Measurements from ENCODE around the gene RALBP1. TPM values are rescaled to one million over a fixed set of nuclear protein-coding genes. Genes with fewer than 3 reads are reported as not detected.

Gene RALBP1
- total and polyA plus RNA-seq, 2 of the 8 experiments (the other 6 are each of a cell fraction or from before 2014, with no cell fraction given), result 40.3 to 67.8 TPM

DNA sequence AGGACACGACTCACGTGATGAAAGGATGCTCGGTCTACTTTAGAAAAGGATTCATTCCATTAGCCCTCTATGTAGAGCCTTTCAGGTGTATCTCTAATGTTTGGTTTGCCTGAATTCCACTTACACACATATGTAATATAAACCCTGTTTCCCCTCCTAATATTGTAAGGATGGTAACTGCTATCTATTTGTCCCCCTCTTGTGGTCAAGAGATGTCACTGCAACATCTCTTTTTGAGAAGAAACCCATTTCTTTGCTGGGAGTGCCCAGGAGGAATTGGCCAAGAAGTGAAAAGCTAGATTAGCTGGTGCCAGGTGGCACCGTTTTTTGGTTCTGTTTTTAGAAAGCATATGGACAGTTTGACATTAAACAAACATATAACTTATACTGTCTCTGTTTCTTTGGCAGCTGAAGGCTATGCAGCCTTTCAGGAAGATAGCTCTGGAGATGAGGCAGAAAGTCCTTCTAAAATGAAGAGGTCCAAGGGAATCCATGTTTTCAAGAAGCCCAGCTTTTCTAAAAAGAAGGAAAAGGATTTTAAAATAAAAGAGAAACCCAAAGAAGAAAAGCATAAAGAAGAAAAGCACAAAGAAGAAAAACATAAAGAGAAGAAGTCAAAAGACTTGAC is 41.2 kb downstream of the RALBP1 start:
- WGBS, 2 experiments (ENCODE audit: extremely low coverage in 1 of 2, insufficient coverage in 1 of 2, insufficient read length in 1 of 2, insufficient replicate concordance in 2 of 2, low coverage in 1 of 2, low lambda C conversion rate in 2 of 2, missing lambda C conversion rate in 1 of 2), result 72% methylated on average over 4 of the region's 4 CpGs; no CpG with 5 or more reads in 1 of the 2 experiments
- no peak overlapping the region for H4K91ac ChIP-seq (replicated peaks; ENCODE audit: insufficient read length, low read length)
- peaks cover 0 to 4% of the 10 kb centered on the region in 2 experiments; a peak in 1 of 4 replicates for H3K79me2 ChIP-seq (ENCODE audit: control insufficient read depth in 1 of 2, insufficient read depth in 2 of 2, low read length in 2 of 2)
- H3K4ac ChIP-seq (replicated peaks; ENCODE audit: insufficient read length, low read depth, low read length), result no peak overlapping the region
- H4K20me1 ChIP-seq (replicated peaks in 1 of 2; ENCODE audit: control insufficient read depth in 1 of 2, insufficient read depth in 2 of 2, low read length in 2 of 2), result peaks cover 0 to 2% of the 10 kb centered on the region in 2 experiments
- H3K14ac ChIP-seq (ENCODE audit: insufficient read length), result no peak overlapping the region
- H2AFZ ChIP-seq (ENCODE audit: low read length), result no peak overlapping the region
- no peak overlapping the region for H3K23ac ChIP-seq (ENCODE audit: insufficient read length)
- H2BK120ac ChIP-seq (replicated peaks; ENCODE audit: low read depth, low read length), result no peak overlapping the region
- no peak overlapping the region for H2BK12ac ChIP-seq (ENCODE audit: low read depth, low read length)
- H3K18ac ChIP-seq (ENCODE audit: extremely low read depth, low read length), result no peak overlapping the region
- no peak for DNase-seq (ENCODE audit: low read depth in 1 of 2, low spot score in 2 of 2)
- TF ChIP-seq, protein P1, sequence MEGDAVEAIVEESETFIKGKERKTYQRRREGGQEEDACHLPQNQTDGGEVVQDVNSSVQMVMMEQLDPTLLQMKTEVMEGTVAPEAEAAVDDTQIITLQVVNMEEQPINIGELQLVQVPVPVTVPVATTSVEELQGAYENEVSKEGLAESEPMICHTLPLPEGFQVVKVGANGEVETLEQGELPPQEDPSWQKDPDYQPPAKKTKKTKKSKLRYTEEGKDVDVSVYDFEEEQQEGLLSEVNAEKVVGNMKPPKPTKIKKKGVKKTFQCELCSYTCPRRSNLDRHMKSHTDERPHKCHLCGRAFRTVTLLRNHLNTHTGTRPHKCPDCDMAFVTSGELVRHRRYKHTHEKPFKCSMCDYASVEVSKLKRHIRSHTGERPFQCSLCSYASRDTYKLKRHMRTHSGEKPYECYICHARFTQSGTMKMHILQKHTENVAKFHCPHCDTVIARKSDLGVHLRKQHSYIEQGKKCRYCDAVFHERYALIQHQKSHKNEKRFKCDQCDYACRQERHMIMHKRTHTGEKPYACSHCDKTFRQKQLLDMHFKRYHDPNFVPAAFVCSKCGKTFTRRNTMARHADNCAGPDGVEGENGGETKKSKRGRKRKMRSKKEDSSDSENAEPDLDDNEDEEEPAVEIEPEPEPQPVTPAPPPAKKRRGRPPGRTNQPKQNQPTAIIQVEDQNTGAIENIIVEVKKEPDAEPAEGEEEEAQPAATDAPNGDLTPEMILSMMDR (IDR thresholded peaks at IDR 0.05; ENCODE audit: control extremely low read depth in 1 of 3, insufficient read depth in 1 of 3, low read depth in 1 of 3, low read length in 3 of 3), result peak in 2 of 3 experiments; percentile 63 to 84; a peak in 3 of 4 replicates
- TF ChIP-seq RAD21 (IDR thresholded peaks at IDR 0.05 in 1 of 2, conservative IDR thresholded peaks at IDR 0.05 in 1 of 2; ENCODE audit: low read depth in 2 of 2, low read length in 2 of 2) (peak; percentile 82 to 88), SP2 (IDR thresholded peaks at IDR 0.05; ENCODE audit: low read length) (no peak), EP300 (IDR thresholded peaks at IDR 0.05; ENCODE audit: borderline replicate concordance in 1 of 2, low read depth in 2 of 2, low read length in 2 of 2) (no peak), POU5F1 (IDR thresholded peaks at IDR 0.05; ENCODE audit: low read depth, low read length) (no peak)
- H3K9ac ChIP-seq (replicated peaks in 1 of 4; ENCODE audit: extremely low read depth in 1 of 4, low read depth in 3 of 4, low read length in 3 of 4), result no peak overlapping the region
- H3K4me2 ChIP-seq (ENCODE audit: insufficient read depth in 1 of 2, low read depth in 2 of 2, low read length in 2 of 2), result no peak overlapping the region
- no peak overlapping the region for H3K27ac ChIP-seq (ENCODE audit: low read depth, low read length)
- peak; percentile 87 for FAIRE-seq
- H2BK20ac ChIP-seq (ENCODE audit: low read length), result no peak overlapping the region
- H3K36me3 ChIP-seq (ENCODE audit: control insufficient read depth in 2 of 4, insufficient read depth in 4 of 4, low read length in 3 of 4), result peaks cover 3 to 15% (median 6%) of the 10 kb centered on the region in 4 experiments; a peak in 7 of 8 replicates
- H3K79me1 ChIP-seq (ENCODE audit: low read depth, low read length), result no peaks in the 10 kb centered on the region
- ChIA-PET POLR2A (ENCODE audit: partially characterized antibody) (interaction anchor here (1.0 kb wide), 1 partner anchor 41 kb away, joined by 3 read pairs; no protein-coding TSS in a partner anchor), CTCF (ENCODE audit: partially characterized antibody) (interaction anchor here (0.6 to 3.8 kb wide), 35 partner anchors 9 to 879 kb away, joined by 3 to 25 read pairs (median 4); no protein-coding TSS in a partner anchor)
- no peak overlapping the region for H4K5ac ChIP-seq (ENCODE audit: insufficient read length, low read depth, low read length)
- H3K23me2 ChIP-seq (ENCODE audit: low read depth, low read length), result no peaks in the 10 kb centered on the region
- no peak overlapping the region for H2BK15ac ChIP-seq (ENCODE audit: low read length)
- no peak overlapping the region for H3K56ac ChIP-seq (replicated peaks; ENCODE audit: insufficient read length, low read depth, low read length)
- no peak overlapping the region for H2BK5ac ChIP-seq (ENCODE audit: low read depth, low read length)
- H3K4me3 ChIP-seq (ENCODE audit: extremely low read depth in 1 of 4, insufficient read depth in 2 of 4, low read depth in 3 of 4, low read length in 4 of 4), result no peak overlapping the region
- no peak overlapping the region for H4K8ac ChIP-seq (ENCODE audit: extremely low read depth, insufficient read depth, low read length)
- no peak overlapping the region for H2AK5ac ChIP-seq (ENCODE audit: low read depth, low read length)
- no peaks in the 10 kb centered on the region for H3K9me3 ChIP-seq (ENCODE audit: insufficient read depth in 2 of 2, low read depth in 1 of 2, low read length in 1 of 2)
- no peaks in the 10 kb centered on the region for H3K27me3 ChIP-seq (replicated peaks in 1 of 4; ENCODE audit: control insufficient read depth in 3 of 4, extremely low read depth in 1 of 4, insufficient read depth in 3 of 4, low read length in 3 of 4)
- H3K4me1 ChIP-seq (replicated peaks in 1 of 4; ENCODE audit: control insufficient read depth in 3 of 4, insufficient read depth in 4 of 4, low read length in 3 of 4), result 0 out of 7 replicates have a peak, but pooled peaks cover 0 to 3% (median 0%) of the 10 kb centered on the region in 4 experiments

Measured in H1 (cell line).